ENCODE data around the gene CYS1.
A peak's percentile ranks its signal among the peaks of the same experiment; 100 is the strongest.
"Not testable (repeated sequence)": the region's sequence is repeated elsewhere in the genome, so short reads cannot be mapped to it uniquely, and the experiment has no call there.

Gene CYS1

DNA sequence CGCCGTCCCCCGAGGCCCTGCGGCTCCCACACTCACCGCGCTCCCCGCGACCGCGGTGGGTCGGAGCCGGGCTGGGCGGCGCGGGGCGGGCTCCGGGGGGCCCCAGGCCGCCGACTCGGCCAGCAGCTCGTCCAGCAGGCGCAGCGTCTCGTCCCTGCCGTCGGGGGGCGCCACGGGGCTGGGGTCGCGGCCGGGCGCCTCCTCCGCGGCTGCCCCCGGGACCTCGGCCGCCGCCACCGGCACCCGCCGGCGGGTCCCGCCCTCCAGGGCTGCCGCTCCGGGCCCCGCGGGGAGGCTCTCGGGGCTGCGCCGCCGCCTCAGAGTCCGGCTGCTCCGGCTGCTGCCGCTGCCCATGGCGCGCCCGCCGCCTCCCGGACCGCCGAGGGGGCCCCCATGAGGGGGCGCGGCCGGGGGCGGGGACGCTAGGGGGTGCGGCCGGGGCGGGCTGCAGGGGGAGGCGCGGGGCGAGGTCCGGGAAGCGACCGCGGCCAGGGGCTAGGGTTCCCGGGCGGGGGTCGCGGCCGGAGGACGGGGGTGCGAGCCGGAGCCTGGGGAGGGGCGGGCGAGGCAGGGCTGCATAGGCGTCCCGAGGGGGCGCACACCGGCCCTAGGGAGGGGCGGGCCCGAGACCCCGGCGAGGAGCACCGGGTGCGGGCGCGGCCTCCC lies at the start of gene CYS1:
Gene CYS1 (minus strand): TSS at position 542 of the 666 bp plus-strand sequence. CDS start 188 bp downstream, at position 354.
- peak in 3 of 58 donors; percentile 19 to 28 (median 21) for DNase-seq

- DNase-seq = no peak
These were observed 49.3 kb upstream of the CYS1 start for GRCh38 chr2:10129490-10129889.

DNA sequence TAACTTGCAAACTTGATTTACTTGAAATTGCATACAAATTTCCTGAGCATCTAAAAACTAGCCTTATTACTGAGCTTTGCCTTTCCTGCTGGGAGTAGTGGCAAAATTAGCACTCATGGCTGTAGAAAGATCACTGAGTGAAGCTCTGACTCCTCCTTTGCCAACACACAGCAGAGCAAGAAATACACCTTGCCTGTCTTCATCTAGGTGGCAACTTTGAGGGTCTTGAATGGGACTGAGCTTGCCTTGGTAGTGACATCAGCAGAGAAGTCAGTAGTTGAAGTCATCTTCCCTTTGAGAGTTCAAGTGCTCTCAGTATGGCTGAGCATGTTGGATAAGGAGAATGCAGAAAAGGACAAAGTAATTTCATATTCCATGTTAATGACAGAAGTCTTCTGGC lies 48.2 kb upstream of the CYS1 start:
- no peak for DNase-seq

DNA sequence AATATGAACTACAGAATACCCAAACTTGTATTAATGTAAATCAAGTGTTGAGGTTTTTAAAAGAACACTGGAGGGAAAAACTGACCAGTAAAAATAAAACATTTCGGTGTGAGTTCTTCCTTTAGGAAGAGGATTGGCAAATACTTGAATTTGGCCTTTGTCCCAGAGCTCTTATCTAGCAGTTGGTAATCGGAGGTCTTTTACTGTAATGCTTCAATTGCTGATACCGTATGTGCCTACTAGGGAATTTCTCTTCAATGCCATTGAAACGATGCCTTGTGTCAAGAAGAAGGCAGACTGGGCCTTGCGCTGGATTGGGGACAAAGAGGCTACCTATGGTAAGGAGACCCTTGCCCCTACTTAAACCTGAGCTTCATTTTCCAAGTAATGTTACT lies 46.4 kb upstream of the CYS1 start:
- DNase-seq = no peak

GRCh38 chr2:10125842-10126631 lies 45.8 kb upstream of the CYS1 start:
- no peak for DNase-seq

DNA sequence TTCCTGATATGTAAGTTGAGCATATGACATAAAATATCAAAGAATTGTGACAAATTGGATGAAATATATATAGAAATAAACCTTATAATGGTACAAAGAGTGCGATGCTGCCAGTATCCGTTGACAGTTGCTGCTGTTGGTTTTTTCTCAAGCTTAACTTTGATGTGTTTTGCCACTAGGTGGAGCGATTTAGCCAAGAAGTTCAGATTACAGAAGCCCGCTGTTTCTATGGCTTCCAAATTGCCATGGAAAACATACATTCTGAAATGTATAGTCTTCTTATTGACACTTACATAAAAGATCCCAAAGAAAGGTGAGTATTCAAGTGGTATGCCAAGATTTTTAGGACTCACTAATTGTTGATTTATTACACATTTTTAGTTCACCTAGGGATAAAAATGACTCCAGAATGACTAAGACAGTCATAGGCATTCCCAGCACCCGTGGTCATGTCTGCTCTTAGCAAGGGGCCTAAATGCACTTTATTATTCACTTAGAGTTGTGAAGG lies 44.4 kb upstream of the CYS1 start:
- DNase-seq = peak in 16 of 58 donors; percentile 10 to 72 (median 29)

DNA sequence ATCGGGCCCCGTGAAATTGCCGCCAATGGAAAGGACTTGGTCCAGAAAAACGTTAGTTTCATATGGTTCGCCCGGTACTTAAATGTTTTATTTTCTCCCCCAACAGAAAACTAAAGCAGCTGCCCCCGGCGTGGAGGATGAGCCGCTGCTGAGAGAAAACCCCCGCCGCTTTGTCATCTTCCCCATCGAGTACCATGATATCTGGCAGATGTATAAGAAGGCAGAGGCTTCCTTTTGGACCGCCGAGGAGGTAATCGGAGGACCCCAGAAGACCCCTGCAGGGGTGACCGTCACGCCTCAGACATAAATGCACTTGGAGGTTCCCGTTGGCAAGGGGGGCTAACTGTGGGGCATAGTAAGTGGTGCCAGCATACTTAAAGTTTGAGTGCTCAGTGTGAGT lies 43.1 kb upstream of the CYS1 start:
- no peak for DNase-seq

DNA sequence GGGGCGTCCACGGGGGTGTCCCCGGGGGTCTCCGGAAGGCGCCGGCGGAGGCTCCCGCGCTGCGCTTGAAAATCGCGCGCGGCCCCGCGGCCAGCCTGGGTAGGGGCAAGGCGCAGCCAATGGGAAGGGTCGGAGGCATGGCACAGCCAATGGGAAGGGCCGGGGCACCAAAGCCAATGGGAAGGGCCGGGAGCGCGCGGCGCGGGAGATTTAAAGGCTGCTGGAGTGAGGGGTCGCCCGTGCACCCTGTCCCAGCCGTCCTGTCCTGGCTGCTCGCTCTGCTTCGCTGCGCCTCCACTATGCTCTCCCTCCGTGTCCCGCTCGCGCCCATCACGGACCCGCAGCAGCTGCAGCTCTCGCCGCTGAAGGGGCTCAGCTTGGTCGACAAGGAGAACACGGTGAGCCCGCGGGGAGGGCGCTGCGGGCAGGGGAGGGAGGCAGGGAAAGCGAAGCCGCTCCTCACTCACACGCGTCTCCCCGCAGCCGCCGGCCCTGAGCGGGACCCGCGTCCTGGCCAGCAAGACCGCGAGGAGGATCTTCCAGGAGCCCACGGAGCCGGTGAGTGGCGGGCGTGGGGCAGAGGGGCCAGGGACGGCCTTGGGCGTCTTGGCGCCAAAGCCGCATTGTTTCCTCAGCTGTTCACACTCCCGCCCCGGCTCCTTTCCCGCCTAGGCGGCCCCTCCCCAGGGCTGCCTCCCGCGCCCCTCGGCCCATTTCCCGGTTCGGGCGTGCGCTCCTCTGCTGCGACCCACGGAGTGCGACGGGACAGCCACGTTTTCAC lies 42.5 kb upstream of the CYS1 start, which contains the start of gene RRM2:
Gene RRM2 (plus strand): TSS at position 240 of the 781 bp plus-strand sequence. CDS start 60 bp downstream, at position 300.
- peak; percentile 13 to 91 (median 78) for DNase-seq

DNA sequence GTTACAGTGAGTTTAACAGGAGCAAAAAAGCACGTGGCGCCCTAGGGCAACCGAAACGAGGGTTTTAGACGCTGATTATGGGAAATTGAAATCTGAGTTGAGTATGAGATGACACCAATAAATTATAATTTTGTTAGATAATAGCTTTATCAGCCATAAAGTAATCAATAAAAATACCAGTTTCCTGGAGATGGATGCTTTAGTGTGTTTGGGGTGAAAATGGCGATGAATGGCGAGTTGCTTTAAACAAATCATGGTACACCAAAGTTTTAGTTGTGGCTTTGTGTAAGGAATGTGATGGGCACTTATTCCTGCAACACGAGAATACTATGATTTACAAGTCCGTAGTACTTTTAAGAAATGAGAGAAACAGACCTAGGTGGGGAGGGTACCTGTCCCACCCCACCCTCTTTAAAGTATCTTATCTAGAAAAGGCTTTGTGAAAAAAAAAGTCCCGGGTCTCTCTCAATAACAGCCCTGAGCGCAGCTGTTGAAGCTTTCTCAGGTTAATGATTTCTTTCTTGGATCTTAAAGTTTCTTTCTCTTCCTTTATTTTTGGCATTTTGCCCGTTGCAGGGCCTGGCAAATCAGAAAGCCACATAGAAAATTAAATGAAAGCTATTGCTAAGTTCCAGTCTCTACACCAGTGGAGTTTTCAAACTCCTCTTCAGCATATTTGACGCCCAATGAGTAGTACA lies 40.8 kb upstream of the CYS1 start:
- DNase-seq = no peak

GRCh38 chr2:10120158-10120876 lies 40.1 kb upstream of the CYS1 start:
- DNase-seq = peak in 56 of 58 donors; percentile 14 to 86 (median 67)

DNA sequence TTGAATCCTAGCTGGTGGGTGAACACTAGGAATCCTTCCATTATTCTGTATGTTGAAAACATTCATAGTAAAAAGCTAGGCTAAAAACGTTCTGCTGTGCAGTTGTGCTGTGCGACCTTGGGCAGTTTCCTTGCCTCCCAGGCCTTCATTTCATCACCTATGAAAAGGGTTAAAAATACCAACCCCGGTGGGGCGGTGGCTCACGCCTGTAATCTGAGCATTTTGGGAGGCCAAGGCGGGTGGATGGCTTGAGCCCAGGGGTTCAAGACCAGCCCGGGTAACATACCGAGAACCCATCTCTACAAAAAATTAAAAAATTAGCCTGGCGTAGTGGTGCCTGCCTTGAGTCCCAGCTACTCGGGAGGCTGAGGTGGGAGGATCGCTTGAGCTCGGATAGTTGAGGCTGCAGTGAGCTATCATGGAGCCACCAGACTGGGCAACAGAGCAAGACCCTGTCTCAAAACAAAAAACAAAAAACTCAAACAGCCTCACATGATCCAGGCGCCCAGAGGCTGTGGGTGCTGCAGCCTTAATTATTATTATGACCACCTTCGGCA lies 39.5 kb upstream of the CYS1 start:
- DNase-seq = no peak

GRCh38 chr2:10119027-10119325 lies 38.8 kb upstream of the CYS1 start:
- no peak for DNase-seq

DNA sequence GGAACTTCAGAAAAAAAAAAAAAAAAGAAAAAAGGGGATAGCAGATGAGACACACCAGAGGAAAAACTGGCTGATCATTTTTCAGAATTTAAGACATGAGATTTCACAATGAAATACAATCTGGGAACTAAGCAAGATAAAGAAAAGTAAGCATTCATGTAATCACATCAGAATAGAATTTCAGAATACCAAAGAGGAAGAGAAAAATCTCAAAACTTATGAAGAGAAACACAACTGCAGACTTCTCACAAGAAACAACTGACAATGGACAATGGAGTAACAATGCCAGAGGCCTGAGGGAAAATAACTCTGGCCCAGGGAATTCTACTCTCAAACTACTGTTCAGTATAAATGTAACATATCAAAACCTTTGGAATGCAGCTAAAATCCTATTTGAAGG lies 29.1 kb upstream of the CYS1 start:
- no peak for DNase-seq

DNA sequence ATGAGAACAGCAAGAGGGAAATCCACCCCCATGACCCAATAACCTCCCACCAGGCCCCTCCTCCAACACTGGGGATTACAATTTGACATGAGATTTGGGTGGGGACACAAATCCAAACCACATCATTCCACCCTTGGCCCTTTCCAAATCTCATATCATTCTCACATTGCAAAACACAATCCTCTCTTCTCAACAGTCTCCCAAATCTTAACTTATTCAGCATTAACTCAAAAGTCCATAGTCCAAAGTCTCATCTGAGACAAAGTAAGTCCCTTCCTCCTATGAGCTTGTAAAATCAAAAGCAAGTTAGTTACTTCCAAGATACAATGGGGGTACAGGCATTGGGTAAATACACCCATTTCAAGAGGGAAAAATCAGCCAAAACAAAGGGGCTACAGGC lies 24.7 kb upstream of the CYS1 start:
- not testable (repeated sequence) for DNase-seq

DNA sequence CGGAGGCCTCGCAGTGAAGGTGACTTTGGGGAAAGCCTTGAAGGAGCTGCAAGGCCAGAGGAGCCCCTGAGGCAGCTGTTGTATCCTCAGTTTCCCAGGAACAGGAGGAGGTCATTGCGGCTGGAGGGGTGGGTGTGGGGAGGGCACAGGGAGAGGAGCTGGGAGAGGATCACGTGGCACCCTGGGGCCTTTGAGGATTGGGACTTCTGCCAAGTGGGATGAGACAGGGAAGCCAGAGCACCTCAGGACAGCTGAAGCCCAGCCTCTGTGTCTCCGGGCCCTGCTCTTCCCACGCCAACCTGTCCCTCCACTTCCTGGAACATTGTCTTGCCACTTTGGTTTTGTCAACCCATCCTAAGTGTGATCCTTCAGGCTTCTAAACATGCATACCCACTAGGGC lies 23.0 kb upstream of the CYS1 start:
- no peak for DNase-seq

DNA sequence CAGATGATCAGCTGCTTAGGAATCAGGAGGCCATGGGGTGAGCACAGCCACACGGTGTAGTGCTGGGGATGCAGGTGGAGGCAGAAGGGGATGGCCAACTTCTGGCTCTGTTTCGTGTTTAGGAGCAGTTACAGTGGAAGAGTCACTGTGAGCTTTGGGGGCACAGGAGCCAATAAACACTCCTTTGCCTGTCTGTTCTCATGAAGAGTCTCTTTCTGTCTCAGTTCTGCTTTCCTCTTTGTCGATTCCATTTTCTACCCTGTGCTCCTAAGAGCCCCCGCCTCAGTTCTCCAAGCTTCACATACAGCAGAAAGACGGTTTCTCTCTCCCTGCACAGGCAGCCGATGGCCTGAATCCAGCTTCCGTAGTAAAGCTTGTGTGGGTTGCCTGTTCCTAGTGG lies 21.3 kb upstream of the CYS1 start:
- no peak for DNase-seq

- DNase-seq = peak in 45 of 58 donors; percentile 9 to 77 (median 35)
These were observed 17.3 kb upstream of the CYS1 start for GRCh38 chr2:10097352-10098148.

- no peak for DNase-seq
These were observed 16.4 kb upstream of the CYS1 start for GRCh38 chr2:10096641-10097040.

GRCh38 chr2:10095175-10095574 lies 15.0 kb upstream of the CYS1 start:
- DNase-seq = no peak
